ENCODE data around the gene LCE1F. TPM values are rescaled to one million over a fixed set of nuclear protein-coding genes. Genes with fewer than 3 reads are reported as not detected.

Gene LCE1F
- total RNA-seq, 3 donors from 2014 or later = not detected

DNA sequence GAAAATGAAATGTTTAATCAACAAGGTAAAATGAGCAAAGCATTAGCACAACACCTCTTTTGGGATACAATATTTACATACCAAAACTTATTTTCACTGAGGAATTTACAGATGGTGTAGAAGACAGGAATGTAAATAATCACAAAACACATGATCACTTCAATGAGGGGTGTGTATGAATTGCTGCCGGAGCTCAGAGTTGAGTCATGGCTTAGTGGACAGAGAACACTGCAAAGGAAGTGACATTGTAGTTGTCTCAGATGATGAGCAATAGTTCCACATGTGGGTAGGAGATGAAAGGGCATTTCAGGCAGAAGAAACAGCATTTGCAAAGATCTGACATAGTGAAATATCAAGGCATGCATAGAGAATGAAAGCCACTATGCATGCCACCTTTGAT, 22.7 kb upstream of the LCE1F start:
- Histone ChIP-seq H3K4me3 (no peak overlapping the region), H3K4me1 (ENCODE audit: low read depth) (no peaks in the 10 kb centered on the region), H3K36me3 (ENCODE audit: low read depth) (no peaks in the 10 kb centered on the region), H3K9me3 (no peaks in the 10 kb centered on the region)
- DNase-seq (no peak), ATAC-seq (no peak)
- intact Hi-C loops (cut with DNase I, micrococcal nuclease) = no loop called here
- TF ChIP-seq CTCF (IDR thresholded peaks at IDR 0.05) = no peak

DNA sequence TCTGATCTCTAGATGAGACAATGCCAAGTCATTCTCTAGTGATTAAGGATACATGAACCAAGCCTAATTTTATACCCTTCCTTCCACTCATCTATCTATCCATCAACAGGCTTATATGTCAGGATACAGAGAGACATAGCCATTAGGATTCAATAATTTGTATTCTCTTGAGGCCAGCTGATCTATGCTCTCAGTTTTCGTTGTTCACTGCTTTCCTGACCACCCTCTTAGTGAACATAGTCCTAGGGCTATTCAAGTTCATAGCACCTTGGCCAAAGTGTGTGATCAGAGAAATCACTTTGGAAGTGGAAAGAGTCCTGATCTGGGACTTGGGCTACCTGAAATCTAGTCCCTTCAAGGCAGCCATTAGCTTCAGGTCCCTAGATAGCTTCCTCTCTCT, 21.4 kb upstream of the LCE1F start:
- ATAC-seq (no peak), DNase-seq (no peak)
- intact Hi-C loops (cut with DNase I, micrococcal nuclease) = no loop called here
- H3K4me1 ChIP-seq (ENCODE audit: low read depth) = no peaks in the 10 kb centered on the region
- no peaks in the 10 kb centered on the region for H3K9me3 ChIP-seq
- H3K36me3 ChIP-seq (ENCODE audit: low read depth) = no peaks in the 10 kb centered on the region
- no peak overlapping the region for H3K4me3 ChIP-seq
- no peak for TF ChIP-seq CTCF (IDR thresholded peaks at IDR 0.05)

- intact Hi-C loops (cut with DNase I, micrococcal nuclease) = no loop called here
- Histone ChIP-seq H3K36me3 (ENCODE audit: low read depth) (no peaks in the 10 kb centered on the region), H3K9me3 (no peaks in the 10 kb centered on the region), H3K4me3 (no peak overlapping the region), H3K4me1 (ENCODE audit: low read depth) (no peaks in the 10 kb centered on the region)
- TF ChIP-seq CTCF (IDR thresholded peaks at IDR 0.05) = no peak
- DNase-seq (no peak), ATAC-seq (no peak)
Measured at GRCh38 chr1:152756872-152757271, 18.1 kb upstream of the LCE1F start.

- DNase-seq (no peak), ATAC-seq (no peak)
- H3K4me3 ChIP-seq = no peak within 1 kb of the TSS
- H3K36me3 ChIP-seq (ENCODE audit: low read depth) = no peaks in the 10 kb centered on the region
- H3K4me1 ChIP-seq (ENCODE audit: low read depth) = no peaks in the 10 kb centered on the region
- intact Hi-C loops (cut with DNase I, micrococcal nuclease) = no loop called here
- H3K9me3 ChIP-seq = no peaks in the 10 kb centered on the region
- no peak for TF ChIP-seq CTCF (IDR thresholded peaks at IDR 0.05)
Measured at GRCh38 chr1:152757747-152758146, 17.2 kb upstream of the LCE1F start, which contains the start of gene KPRP. Gene KPRP, plus strand, starts transcription at chr1:152758025. Its CDS starts 1,564 bp downstream, at chr1:152759589.

DNA sequence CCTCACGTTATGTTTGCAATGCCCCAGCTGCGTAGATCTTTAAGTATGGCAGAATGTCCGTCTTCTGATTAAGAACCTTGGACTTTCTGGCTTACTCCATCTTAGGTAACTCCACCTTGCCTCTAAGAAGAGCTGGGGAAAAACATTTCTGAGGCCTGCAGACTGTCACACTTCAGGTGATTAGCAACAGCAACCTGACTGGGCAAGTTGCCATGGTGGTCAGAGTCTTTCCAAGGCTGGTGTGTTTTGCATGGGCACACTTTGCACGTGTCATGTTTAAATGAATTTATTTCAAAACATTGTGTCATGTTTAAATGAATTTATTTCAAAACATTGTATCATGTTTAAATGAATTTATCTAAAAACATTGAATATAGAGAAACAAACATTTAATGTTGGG, 16.3 kb upstream of the LCE1F start:
- no peaks in the 10 kb centered on the region for H3K36me3 ChIP-seq (ENCODE audit: low read depth)
- no peak for DNase-seq
- no peak for ATAC-seq
- H3K4me1 ChIP-seq (ENCODE audit: low read depth) = no peaks in the 10 kb centered on the region
- TF ChIP-seq CTCF (IDR thresholded peaks at IDR 0.05) = no peak
- no peak overlapping the region for H3K4me3 ChIP-seq
- no peaks in the 10 kb centered on the region for H3K9me3 ChIP-seq
- intact Hi-C loops (cut with DNase I, micrococcal nuclease) = no loop called here

Measured in mucosa of descending colon (tissue), 3 donors.